GM18508 (cell line): ENCODE data around the gene KIF5B.
"Not testable (repeated sequence)": the region's sequence is repeated elsewhere in the genome, so short reads cannot be mapped to it uniquely, and the experiment has no call there.

ENCODE experiments used
- ATAC-seq: cut with Tn5 transposase; IDR thresholded peaks from one replicate; pipeline ENCODE4 v1.9.1; 2021; ENCODE audit warnings: moderate number of reproducible peaks; ENCODE audit not compliant: insufficient read depth, unreplicated experiment

Gene KIF5B

DNA sequence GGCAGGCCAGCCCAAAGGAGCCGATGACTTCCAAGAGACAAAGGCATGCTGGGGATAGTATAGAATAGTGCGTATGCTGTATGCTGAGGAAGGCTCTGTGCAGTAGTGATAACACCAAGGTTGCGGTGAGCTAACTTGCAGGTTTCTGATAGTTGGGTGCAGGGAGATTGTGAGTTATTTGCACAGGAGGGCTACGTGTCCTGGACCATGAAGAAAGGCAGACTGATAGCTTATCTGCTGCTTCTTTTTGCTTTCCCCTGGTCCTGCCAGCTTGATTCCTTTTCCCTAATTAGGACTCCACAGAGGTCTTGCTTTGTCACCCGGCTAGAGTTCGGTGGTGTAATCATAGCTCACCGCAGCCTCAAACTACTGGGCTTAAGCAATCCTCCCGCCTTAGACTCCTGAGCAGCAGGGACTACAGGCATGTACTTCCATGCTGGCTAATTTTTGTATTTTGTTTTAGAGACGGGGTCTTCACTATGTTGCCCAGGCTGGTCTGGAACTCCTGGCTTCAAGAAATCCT, 83.6 kb downstream of the KIF5B start:
- no peak for ATAC-seq

DNA sequence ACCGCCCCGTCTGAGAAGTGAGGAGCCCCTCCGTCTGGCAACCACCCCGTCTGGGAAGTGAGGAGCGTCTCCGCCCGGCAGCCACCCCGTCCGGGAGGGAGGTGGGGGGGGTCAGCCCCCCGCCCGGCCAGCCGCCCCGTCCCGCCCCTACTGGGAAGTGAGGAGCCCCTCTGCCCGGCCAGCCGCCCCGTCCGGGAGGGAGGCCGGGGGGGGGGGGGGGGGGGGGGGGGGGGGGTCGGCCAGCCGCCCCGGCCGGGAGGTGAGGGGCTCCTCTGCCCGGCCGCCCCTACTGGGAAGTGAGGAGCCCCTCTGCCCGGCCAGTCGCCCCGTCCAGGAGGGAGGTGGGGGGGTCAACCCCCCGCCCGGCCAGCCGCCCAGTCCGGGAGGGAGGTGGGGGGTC, 86.4 kb downstream of the KIF5B start:
- not testable (repeated sequence) for ATAC-seq

DNA sequence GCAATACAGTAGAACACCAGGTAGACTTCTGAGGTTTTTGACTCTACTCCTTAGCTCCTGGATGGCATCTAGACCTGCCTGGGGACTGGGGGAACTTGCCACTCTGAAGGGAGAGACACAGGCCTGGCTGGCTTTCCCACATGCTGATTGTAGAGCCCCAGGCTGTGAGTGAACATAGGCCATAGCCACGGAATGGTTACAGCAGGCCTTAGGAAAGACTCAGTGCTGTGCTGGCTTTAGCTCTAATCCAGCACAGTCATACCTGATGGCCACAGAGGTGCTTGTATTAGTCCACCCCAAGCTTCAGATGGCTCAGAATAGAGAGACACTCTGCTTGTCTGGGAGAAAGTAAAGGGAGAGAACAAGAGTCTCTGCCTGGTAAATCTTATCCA, 92.6 kb downstream of the KIF5B start:
- ATAC-seq, result no peak

DNA sequence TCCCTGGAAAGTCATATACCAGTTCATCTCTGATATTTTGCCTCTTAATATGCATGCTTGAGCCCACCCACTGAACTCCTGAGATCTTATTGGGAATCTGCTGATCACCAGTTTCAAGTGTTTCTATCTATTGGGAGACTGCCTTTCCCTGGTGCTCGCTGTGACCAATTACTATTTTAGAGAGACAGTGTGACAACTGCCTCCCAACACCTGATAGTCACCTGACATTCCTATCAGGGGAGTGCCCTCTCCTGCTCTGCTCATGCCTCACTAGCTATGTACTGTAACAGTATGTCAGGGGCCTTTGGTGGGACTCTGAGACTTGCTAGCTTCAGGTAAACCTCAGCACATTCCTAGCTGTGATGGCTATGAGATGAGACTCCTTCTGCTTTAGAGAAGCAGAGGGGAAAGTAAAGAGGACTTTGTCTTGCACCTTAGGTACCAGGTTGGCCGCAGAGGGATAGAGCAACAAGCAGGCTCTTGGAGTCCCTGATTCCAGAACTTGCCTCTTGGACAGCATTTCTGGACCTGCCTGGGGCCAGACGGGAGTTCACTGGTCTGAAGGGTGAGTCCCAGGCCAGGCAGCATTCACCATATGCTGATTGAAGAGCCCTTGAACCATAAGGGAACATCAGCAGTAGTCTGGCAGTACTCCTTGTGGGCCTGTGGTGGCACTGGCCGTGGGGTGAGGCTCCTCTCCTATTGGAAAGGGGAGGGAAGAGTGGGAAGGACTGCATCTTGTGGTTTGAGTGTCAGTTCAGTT, 93.2 kb downstream of the KIF5B start:
- no peak for ATAC-seq

DNA sequence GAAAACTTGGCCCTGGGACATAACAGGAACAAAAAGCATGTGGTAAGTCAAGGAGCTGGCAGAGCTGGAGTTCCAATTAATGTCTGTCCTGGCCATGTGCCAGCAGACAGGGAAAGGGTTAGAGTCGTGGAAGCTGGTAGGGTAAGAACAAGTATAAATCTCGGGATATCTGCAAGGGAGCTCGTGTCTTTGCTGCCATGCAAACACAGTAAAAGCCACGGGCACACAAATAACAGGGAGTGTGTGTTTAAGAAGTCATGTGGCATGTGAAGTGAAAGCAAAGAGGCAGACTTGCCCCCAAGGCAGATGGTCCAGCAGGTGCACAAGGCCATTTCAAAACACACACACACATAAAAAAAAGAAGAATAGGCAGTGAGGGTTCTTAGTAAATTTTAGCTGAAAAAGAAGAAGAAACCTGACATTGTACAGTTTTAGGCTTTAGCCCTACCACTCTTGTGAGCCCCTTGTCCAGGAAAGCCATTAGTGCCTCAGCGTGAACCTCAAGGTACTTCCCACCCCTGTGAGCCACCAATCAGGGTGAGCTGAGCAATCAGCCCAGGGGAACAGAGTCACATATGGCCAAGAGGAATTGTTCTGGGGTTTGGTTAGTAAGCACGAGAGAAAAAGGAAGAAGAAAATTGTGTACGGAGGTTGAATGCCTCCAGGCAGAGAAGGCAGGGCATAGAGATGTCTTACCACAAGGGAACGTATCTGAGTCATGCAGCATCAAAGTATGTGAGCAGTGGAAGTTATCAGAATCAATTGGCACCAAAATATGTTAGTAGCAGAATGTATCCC, 94.7 kb downstream of the KIF5B start:
- no peak for ATAC-seq

DNA sequence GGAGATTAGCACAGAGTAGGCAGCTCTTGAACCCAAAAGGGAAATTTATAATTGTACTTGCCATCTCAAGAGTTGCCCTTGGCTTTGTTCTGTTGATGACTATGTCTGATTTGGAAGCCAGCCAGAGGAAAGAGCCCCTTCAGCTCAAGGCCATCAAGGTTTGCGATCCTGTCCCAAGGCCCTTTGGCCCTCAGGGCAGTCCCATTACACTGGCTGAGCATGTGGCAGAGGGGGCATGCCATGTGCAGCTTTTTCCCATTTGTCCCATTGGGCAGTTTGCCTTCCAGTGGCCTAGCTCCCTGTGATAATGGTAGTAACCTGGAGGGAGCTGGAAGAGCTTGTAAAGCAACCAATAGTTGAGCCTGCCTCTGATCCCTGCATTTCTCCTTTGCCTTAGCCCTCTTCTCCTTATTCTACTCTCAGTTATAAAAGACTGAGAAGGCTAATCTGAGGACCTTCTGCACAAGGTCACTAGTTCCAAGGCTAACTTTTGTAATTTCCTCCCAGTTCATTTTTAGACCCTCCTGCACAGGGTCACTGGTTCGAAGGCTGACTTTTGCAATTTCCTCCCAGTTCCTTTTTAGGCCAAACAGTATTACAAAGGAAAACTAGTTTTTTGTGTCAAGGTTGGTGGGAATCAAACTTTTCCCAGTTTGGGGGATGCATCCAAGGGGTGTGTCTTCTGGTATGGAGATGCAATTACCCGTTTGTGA, 96.6 kb downstream of the KIF5B start:
- no peak for ATAC-seq
